ENCODE results near the gene OLIG1. TPM values are rescaled to one million over a fixed set of nuclear protein-coding genes. Genes with fewer than 3 reads are reported as not detected.

The OLIG1 gene
- total RNA-seq, 1 experiment from 2014 or later = not detected

DNA sequence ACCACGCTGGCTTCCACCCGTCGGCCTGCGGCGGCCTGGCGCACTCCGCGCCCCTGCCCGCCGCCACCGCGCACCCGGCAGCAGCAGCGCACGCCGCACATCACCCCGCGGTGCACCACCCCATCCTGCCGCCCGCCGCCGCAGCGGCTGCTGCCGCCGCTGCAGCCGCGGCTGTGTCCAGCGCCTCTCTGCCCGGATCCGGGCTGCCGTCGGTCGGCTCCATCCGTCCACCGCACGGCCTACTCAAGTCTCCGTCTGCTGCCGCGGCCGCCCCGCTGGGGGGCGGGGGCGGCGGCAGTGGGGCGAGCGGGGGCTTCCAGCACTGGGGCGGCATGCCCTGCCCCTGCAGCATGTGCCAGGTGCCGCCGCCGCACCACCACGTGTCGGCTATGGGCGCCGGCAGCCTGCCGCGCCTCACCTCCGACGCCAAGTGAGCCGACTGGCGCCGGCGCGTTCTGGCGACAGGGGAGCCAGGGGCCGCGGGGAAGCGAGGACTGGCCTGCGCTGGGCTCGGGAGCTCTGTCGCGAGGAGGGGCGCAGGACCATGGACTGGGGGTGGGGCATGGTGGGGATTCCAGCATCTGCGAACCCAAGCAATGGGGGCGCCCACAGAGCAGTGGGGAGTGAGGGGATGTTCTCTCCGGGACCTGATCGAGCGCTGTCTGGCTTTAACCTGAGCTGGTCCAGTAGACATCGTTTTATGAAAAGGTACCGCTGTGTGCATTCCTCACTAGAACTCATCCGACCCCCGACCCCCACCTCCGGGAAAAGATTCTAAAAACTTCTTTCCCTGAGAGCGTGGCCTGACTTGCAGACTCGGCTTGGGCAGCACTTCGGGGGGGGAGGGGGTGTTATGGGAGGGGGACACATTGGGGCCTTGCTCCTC, 42.3 kb upstream of the OLIG1 start:
- no peak for DNase-seq
- intact Hi-C loops (cut with micrococcal nuclease; ENCODE audit: unreplicated experiment) = no loop called here
- peaks cover 24% of the 10 kb centered on the region for H3K27me3 Mint-ChIP-seq (ENCODE audit: insufficient read depth, unreplicated experiment)
- H3K36me3 Mint-ChIP-seq (ENCODE audit: insufficient read depth, unreplicated experiment) = no peaks in the 10 kb centered on the region
- ChIA-PET POLR2A (no interaction called here), CTCF (no interaction called here)
- Histone ChIP-seq H3K36me3 (ENCODE audit: control insufficient read depth, insufficient read depth, low read length) (no peaks in the 10 kb centered on the region), H3K27me3 (replicated peaks; ENCODE audit: control insufficient read depth, insufficient read depth, low read length) (no peaks in the 10 kb centered on the region), H3K4me3 (ENCODE audit: low read depth, low read length) (no peak overlapping the region), H3K4me1 (no peaks in the 10 kb centered on the region), H3K9me3 (no peaks in the 10 kb centered on the region)
- no peak overlapping the region for H3K27ac Mint-ChIP-seq (ENCODE audit: unreplicated experiment)
- no TSS peak for BruUV-seq (replicated peaks)
- no peak overlapping the region for H3K4me3 Mint-ChIP-seq (ENCODE audit: unreplicated experiment)
- H3K9me3 Mint-ChIP-seq (ENCODE audit: unreplicated experiment) = no peaks in the 10 kb centered on the region
- H3K4me1 Mint-ChIP-seq (ENCODE audit: low read depth, unreplicated experiment) = no peaks in the 10 kb centered on the region
- TF ChIP-seq, protein P1, sequence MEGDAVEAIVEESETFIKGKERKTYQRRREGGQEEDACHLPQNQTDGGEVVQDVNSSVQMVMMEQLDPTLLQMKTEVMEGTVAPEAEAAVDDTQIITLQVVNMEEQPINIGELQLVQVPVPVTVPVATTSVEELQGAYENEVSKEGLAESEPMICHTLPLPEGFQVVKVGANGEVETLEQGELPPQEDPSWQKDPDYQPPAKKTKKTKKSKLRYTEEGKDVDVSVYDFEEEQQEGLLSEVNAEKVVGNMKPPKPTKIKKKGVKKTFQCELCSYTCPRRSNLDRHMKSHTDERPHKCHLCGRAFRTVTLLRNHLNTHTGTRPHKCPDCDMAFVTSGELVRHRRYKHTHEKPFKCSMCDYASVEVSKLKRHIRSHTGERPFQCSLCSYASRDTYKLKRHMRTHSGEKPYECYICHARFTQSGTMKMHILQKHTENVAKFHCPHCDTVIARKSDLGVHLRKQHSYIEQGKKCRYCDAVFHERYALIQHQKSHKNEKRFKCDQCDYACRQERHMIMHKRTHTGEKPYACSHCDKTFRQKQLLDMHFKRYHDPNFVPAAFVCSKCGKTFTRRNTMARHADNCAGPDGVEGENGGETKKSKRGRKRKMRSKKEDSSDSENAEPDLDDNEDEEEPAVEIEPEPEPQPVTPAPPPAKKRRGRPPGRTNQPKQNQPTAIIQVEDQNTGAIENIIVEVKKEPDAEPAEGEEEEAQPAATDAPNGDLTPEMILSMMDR (IDR thresholded peaks at IDR 0.05; ENCODE audit: insufficient read depth in 1 of 2, low read depth in 1 of 2, low read length in 1 of 2, severe bottlenecking in 1 of 2, unreplicated experiment in 1 of 2) = no peak

DNA sequence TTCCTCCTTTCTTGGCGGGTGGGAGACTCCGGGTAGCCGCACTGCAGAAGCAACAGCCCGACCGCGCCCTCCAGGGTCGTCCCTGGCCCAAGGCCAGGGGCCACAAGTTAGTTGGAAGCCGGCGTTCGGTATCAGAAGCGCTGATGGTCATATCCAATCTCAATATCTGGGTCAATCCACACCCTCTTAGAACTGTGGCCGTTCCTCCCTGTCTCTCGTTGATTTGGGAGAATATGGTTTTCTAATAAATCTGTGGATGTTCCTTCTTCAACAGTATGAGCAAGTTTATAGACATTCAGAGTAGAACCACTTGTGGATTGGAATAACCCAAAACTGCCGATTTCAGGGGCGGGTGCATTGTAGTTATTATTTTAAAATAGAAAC, 41.7 kb upstream of the OLIG1 start:
- Mint-ChIP-seq H3K9me3 (ENCODE audit: unreplicated experiment) (no peaks in the 10 kb centered on the region), H3K4me3 (ENCODE audit: unreplicated experiment) (no peak overlapping the region), H3K36me3 (ENCODE audit: insufficient read depth, unreplicated experiment) (no peaks in the 10 kb centered on the region), H3K27me3 (ENCODE audit: insufficient read depth, unreplicated experiment) (peaks cover 23% of the 10 kb centered on the region), H3K4me1 (ENCODE audit: low read depth, unreplicated experiment) (no peaks in the 10 kb centered on the region), H3K27ac (ENCODE audit: unreplicated experiment) (no peak overlapping the region)
- no TSS peak for BruUV-seq (replicated peaks)
- Histone ChIP-seq H3K4me1 (no peaks in the 10 kb centered on the region), H3K4me3 (ENCODE audit: low read depth, low read length) (no peak overlapping the region), H3K9me3 (no peaks in the 10 kb centered on the region), H3K36me3 (ENCODE audit: control insufficient read depth, insufficient read depth, low read length) (no peaks in the 10 kb centered on the region), H3K27me3 (replicated peaks; ENCODE audit: control insufficient read depth, insufficient read depth, low read length) (no peaks in the 10 kb centered on the region)
- intact Hi-C loops (cut with micrococcal nuclease; ENCODE audit: unreplicated experiment) = no loop called here
- CTCF ChIA-PET = no interaction called here
- DNase-seq = no peak
- TF ChIP-seq, protein P1 (IDR thresholded peaks at IDR 0.05; ENCODE audit: insufficient read depth in 1 of 2, low read depth in 1 of 2, low read length in 1 of 2, severe bottlenecking in 1 of 2, unreplicated experiment in 1 of 2) = no peak
- POLR2A ChIA-PET = no interaction called here

DNA sequence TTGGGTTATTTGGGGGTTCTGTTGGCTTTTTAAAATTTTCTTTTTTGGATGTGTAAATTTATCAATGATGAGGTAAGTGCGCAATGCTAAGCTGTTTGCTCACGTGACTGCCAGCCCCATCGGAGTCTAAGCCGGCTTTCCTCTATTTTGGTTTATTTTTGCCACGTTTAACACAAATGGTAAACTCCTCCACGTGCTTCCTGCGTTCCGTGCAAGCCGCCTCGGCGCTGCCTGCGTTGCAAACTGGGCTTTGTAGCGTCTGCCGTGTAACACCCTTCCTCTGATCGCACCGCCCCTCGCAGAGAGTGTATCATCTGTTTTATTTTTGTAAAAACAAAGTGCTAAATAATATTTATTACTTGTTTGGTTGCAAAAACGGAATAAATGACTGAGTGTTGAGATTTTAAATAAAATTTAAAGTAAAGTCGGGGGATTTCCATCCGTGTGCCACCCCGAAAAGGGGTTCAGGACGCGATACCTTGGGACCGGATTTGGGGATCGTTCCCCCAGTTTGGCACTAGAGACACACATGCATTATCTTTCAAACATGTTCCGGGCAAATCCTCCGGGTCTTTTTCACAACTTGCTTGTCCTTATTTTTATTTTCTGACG, 41.1 kb upstream of the OLIG1 start:
- Histone ChIP-seq H3K27me3 (replicated peaks; ENCODE audit: control insufficient read depth, insufficient read depth, low read length) (no peaks in the 10 kb centered on the region), H3K9me3 (no peaks in the 10 kb centered on the region), H3K4me3 (ENCODE audit: low read depth, low read length) (no peak overlapping the region), H3K36me3 (ENCODE audit: control insufficient read depth, insufficient read depth, low read length) (no peaks in the 10 kb centered on the region), H3K4me1 (no peaks in the 10 kb centered on the region)
- intact Hi-C loops (cut with micrococcal nuclease; ENCODE audit: unreplicated experiment) = no loop called here
- POLR2A ChIA-PET = no interaction called here
- no peaks in the 10 kb centered on the region for H3K36me3 Mint-ChIP-seq (ENCODE audit: insufficient read depth, unreplicated experiment)
- no peaks in the 10 kb centered on the region for H3K4me1 Mint-ChIP-seq (ENCODE audit: low read depth, unreplicated experiment)
- no peaks in the 10 kb centered on the region for H3K9me3 Mint-ChIP-seq (ENCODE audit: unreplicated experiment)
- H3K27ac Mint-ChIP-seq (ENCODE audit: unreplicated experiment) = no peak overlapping the region
- CTCF ChIA-PET = no interaction called here
- H3K27me3 Mint-ChIP-seq (ENCODE audit: insufficient read depth, unreplicated experiment) = peaks cover 23% of the 10 kb centered on the region
- TF ChIP-seq, protein P1 (IDR thresholded peaks at IDR 0.05; ENCODE audit: insufficient read depth in 1 of 2, low read depth in 1 of 2, low read length in 1 of 2, severe bottlenecking in 1 of 2, unreplicated experiment in 1 of 2) = no peak
- DNase-seq = no peak
- no TSS peak for BruUV-seq (replicated peaks)
- H3K4me3 Mint-ChIP-seq (ENCODE audit: unreplicated experiment) = no peak overlapping the region
